ENCODE results near the gene MRPL46.
"Not testable (repeated sequence)": the region's sequence is repeated elsewhere in the genome, so short reads cannot be mapped to it uniquely, and the experiment has no call there.

GRCh38 chr15:88468721-88469120 lies 1.5 kb upstream of the MRPL46 start:
- not testable (repeated sequence) for TF ChIP-seq POLR2A, CTCF, POLR2AphosphoS5, EP300 (IDR thresholded peaks at IDR 0.05)

Data from upper lobe of left lung (tissue), 4 donors.